Fibroblast of lung (primary cell): ENCODE data around the gene ZNF862. TPM values are rescaled to one million over a fixed set of nuclear protein-coding genes. Genes with fewer than 3 reads are reported as not detected.

Experiments used
- DNase-seq, 2 donors: peaks; one replicate each; pipeline versions ENCODE4 v3.0.0 to v3.0.0-alpha.2; 2010; ENCODE audit warnings: low read depth in 2 of 2
- H2AFZ ChIP-seq: 2 replicates; pipeline ENCODE4 v1.5.1; 2012; ENCODE audit warnings: low read length, control low read depth, inconsistent platforms
- H3K27ac ChIP-seq: 2 replicates; pipeline ENCODE4 v1.5.1; 2011; ENCODE audit warnings: low read length, control low read depth; ENCODE audit not compliant: insufficient read depth
- H3K27me3 ChIP-seq: 2 replicates; pipeline ENCODE4 v1.5.1; 2011; ENCODE audit warnings: mild to moderate bottlenecking, low read length; ENCODE audit not compliant: control insufficient read depth, insufficient read depth
- H3K36me3 ChIP-seq: 2 replicates; pipeline ENCODE4 v1.5.1; 2011; ENCODE audit warnings: low read length; ENCODE audit not compliant: control insufficient read depth, insufficient read depth
- H3K4me1 ChIP-seq: 2 replicates; pipeline ENCODE4 v1.5.1; 2011; ENCODE audit warnings: low read length; ENCODE audit not compliant: control insufficient read depth, insufficient read depth; ENCODE audit errors: extremely low read depth
- H3K4me2 ChIP-seq: 2 replicates; pipeline ENCODE4 v1.5.1; 2011; ENCODE audit warnings: low read length, control low read depth; ENCODE audit not compliant: insufficient read depth; ENCODE audit errors: extremely low read depth
- H3K4me3 ChIP-seq, 4 experiments: fragments of 200-600 bp in 1 of 4; sonication (generic) in 1 of 4; replicated peaks in 1 of 4; 2 replicates each; pipeline ENCODE4 v1.5.1; 2011 to 2016; ENCODE audit warnings: low read length in 4 of 4, low read depth in 3 of 4, mild to moderate bottlenecking in 3 of 4, control low read depth in 2 of 4, inconsistent platforms in 1 of 4, mixed read lengths in 1 of 4; ENCODE audit not compliant: insufficient read depth in 1 of 4; ENCODE audit errors: control extremely low read depth in 1 of 4
- H3K79me2 ChIP-seq: 2 replicates; pipeline ENCODE4 v1.5.1; 2012; ENCODE audit warnings: mild to moderate bottlenecking, low read length, inconsistent platforms; ENCODE audit not compliant: control insufficient read depth, insufficient read depth
- H3K9ac ChIP-seq: 2 replicates; pipeline ENCODE4 v1.5.1; 2011; ENCODE audit warnings: mild to moderate bottlenecking, low read length, control low read depth; ENCODE audit not compliant: insufficient read depth
- H3K9me3 ChIP-seq: 2 replicates; pipeline ENCODE4 v1.5.1; 2012; ENCODE audit warnings: low read depth, low read length; ENCODE audit not compliant: control insufficient read depth, insufficient read depth
- H4K20me1 ChIP-seq: 2 replicates; pipeline ENCODE4 v1.5.1; 2011; ENCODE audit warnings: low read length; ENCODE audit not compliant: control insufficient read depth, insufficient read depth; ENCODE audit errors: extremely low read depth
- EZH2 ChIP-seq: IDR thresholded peaks from 2 replicates; pipeline ENCODE4 v1.5.1; 2012; ENCODE audit warnings: low read length, control low read depth, mild to moderate bottlenecking; ENCODE audit errors: missing control alignments
- polyA plus RNA-seq, 2 donors: library from polyadenylated mRNA; depleted of rRNA in 1 of 2; stranded (reverse) in 1 of 2; unstranded in 1 of 2; fragments of >200 nt; gene quantifications; 2 replicates each; pipeline ENCODE4 v1.2.1, GENCODE V29; 2011 to 2012; ENCODE audit warnings: missing spikeins in 1 of 2
- total RNA-seq: library from RNA; depleted of rRNA; stranded (reverse); fragments of >200 nt; gene quantifications from 2 replicates; pipeline ENCODE4 v1.2.1, GENCODE V29; 2014
- TF ChIP-seq, protein P1 (sequence below), 2 donors: IDR thresholded peaks in 1 of 2; conservative IDR thresholded peaks in 1 of 2; 1 replicate in 1 of 2; 2 replicates in 1 of 2; pipeline ENCODE4 v1.5.1; 2011 to 2012; ENCODE audit warnings: low read length in 2 of 2, control low read depth in 1 of 2, inconsistent platforms in 1 of 2, low read depth in 1 of 2, mild to moderate bottlenecking in 1 of 2

The ZNF862 gene
- total and polyA plus RNA-seq, 2 donors (not counting 1 experiment from before 2014, with no cell fraction given): 4.7 to 10.9 TPM

- Histone ChIP-seq H3K4me3 (no peak overlapping the region), H3K36me3 (peaks cover 2% of the 10 kb centered on the region), H3K9me3 (no peaks in the 10 kb centered on the region), H3K4me1 (no peaks in the 10 kb centered on the region), H4K20me1 (no peaks in the 10 kb centered on the region), H3K4me2 (no peak overlapping the region), H3K27ac (no peak overlapping the region), H2AFZ (no peak overlapping the region), H3K27me3 (no peaks in the 10 kb centered on the region), H3K79me2 (peaks cover 2% of the 10 kb centered on the region), H3K9ac (no peak overlapping the region)
- TF ChIP-seq, protein P1, sequence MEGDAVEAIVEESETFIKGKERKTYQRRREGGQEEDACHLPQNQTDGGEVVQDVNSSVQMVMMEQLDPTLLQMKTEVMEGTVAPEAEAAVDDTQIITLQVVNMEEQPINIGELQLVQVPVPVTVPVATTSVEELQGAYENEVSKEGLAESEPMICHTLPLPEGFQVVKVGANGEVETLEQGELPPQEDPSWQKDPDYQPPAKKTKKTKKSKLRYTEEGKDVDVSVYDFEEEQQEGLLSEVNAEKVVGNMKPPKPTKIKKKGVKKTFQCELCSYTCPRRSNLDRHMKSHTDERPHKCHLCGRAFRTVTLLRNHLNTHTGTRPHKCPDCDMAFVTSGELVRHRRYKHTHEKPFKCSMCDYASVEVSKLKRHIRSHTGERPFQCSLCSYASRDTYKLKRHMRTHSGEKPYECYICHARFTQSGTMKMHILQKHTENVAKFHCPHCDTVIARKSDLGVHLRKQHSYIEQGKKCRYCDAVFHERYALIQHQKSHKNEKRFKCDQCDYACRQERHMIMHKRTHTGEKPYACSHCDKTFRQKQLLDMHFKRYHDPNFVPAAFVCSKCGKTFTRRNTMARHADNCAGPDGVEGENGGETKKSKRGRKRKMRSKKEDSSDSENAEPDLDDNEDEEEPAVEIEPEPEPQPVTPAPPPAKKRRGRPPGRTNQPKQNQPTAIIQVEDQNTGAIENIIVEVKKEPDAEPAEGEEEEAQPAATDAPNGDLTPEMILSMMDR (conservative IDR thresholded peaks at IDR 0.05 in 1 of 2, IDR thresholded peaks at IDR 0.05 in 1 of 2; ENCODE audit: low read depth in 1 of 2, low read length in 2 of 2): no peak
- no peak for TF ChIP-seq EZH2
- no peak for DNase-seq
Observed at GRCh38 chr7:149844445-149844844, 6.3 kb downstream of the ZNF862 start.

DNA sequence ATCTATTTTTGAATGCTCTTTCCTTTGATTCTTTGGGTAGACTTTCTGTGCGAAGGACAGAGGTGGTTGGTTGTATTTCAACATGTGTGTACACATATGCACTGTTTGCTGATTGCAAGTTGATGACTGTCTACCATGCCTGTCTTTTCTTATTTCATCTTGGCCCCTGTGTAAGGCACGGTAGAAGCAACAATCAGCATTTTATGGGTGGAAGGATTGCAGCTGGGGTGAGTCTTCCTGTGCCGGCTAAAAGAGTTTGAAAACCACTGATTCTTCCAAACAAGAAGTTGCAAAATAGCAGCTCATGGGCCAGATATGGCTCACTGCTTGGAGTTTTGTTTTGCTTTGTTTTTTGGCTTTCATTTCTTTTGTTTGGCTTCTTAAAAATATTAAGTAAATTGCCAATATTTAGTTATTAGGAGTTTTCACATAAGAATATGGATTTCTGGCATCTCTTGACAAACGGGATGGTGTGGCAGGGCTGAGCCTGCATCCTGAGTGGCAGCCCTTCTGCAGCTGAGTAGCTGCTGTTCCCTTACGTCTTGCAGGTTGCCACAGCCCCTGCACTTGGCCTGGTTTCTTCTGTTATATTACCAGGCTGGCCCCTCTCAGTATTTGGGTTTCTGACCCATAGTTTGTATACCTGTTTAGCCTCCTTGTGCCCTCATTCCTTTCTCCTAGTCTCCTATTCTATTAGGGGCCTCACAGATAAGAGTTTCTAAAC lies 7.2 kb downstream of the ZNF862 start:
- no peaks in the 10 kb centered on the region for H3K79me2 ChIP-seq
- H2AFZ ChIP-seq: no peak overlapping the region
- H3K9ac ChIP-seq: no peak overlapping the region
- no peaks in the 10 kb centered on the region for H4K20me1 ChIP-seq
- no peak overlapping the region for H3K4me2 ChIP-seq
- no peak overlapping the region for H3K4me3 ChIP-seq
- peaks cover 2% of the 10 kb centered on the region for H3K36me3 ChIP-seq
- H3K4me1 ChIP-seq: no peaks in the 10 kb centered on the region
- H3K27me3 ChIP-seq: no peaks in the 10 kb centered on the region
- peak in 1 of 2 donors; percentile 20 for DNase-seq
- TF ChIP-seq, protein P1 (conservative IDR thresholded peaks at IDR 0.05 in 1 of 2, IDR thresholded peaks at IDR 0.05 in 1 of 2; ENCODE audit: low read depth in 1 of 2, low read length in 2 of 2): no peak
- TF ChIP-seq EZH2: no peak
- no peaks in the 10 kb centered on the region for H3K9me3 ChIP-seq
- no peak overlapping the region for H3K27ac ChIP-seq

GRCh38 chr7:149846021-149846420 lies 7.8 kb downstream of the ZNF862 start:
- DNase-seq: no peak
- Histone ChIP-seq H2AFZ (no peak overlapping the region), H3K27ac (no peak overlapping the region), H3K4me3 (no peak overlapping the region), H3K4me2 (no peak overlapping the region), H3K9ac (no peak overlapping the region), H3K4me1 (no peaks in the 10 kb centered on the region), H3K9me3 (no peaks in the 10 kb centered on the region), H3K27me3 (no peaks in the 10 kb centered on the region), H3K79me2 (no peaks in the 10 kb centered on the region), H3K36me3 (peaks cover 2% of the 10 kb centered on the region), H4K20me1 (no peaks in the 10 kb centered on the region)
- TF ChIP-seq EZH2: no peak
- TF ChIP-seq, protein P1 (conservative IDR thresholded peaks at IDR 0.05 in 1 of 2, IDR thresholded peaks at IDR 0.05 in 1 of 2; ENCODE audit: low read depth in 1 of 2, low read length in 2 of 2): no peak
